ENCODE measurements around the gene HMGB2. TPM values are rescaled to one million over a fixed set of nuclear protein-coding genes. Genes with fewer than 3 reads are reported as not detected.

Gene HMGB2
- total and polyA plus RNA-seq, 2 of the 8 experiments (the other 6 are each of a cell fraction or from before 2014, with no cell fraction given), result 54.7 to 218 TPM

- TF ChIP-seq CHD7 (IDR thresholded peaks at IDR 0.05; ENCODE audit: insufficient replicate concordance, low read length), result no peak
- TF ChIP-seq HDAC2 (IDR thresholded peaks at IDR 0.05; ENCODE audit: borderline replicate concordance in 1 of 2, low read depth in 2 of 2, low read length in 2 of 2), result no peak
- no peak for TF ChIP-seq POU5F1 (IDR thresholded peaks at IDR 0.05; ENCODE audit: low read depth, low read length)
- TF ChIP-seq TEAD4 (IDR thresholded peaks at IDR 0.05; ENCODE audit: low read depth, low read length), result no peak
- no peak for TF ChIP-seq POLR2AphosphoS5 (IDR thresholded peaks at IDR 0.05; ENCODE audit: low read depth, low read length)
Observed at GRCh38 chr4:173365359-173365996, 31.3 kb upstream of the HMGB2 start (continued).
